Left ventricle myocardium inferior (tissue), 1 donor: Measurements from ENCODE around the gene CLDN18. TPM values are rescaled to one million over a fixed set of nuclear protein-coding genes. Genes with fewer than 3 reads are reported as not detected.

Experiments
- DNase-seq: peaks from one replicate; pipeline ENCODE4 v3.0.0-alpha.2; 2020
- H3K27ac ChIP-seq: fragments of 200-600 bp; replicated peaks from 2 replicates; pipeline ENCODE4 v1.8.0; 2021
- H3K27me3 ChIP-seq: fragments of 200-600 bp; 2 replicates; pipeline ENCODE4 v1.8.0; 2021; ENCODE audit warnings: low read depth
- H3K36me3 ChIP-seq: fragments of 200-600 bp; 2 replicates; pipeline ENCODE4 v1.8.0; 2021
- H3K4me1 ChIP-seq: fragments of 200-600 bp; 2 replicates; pipeline ENCODE4 v1.8.0; 2021
- H3K4me3 ChIP-seq: fragments of 200-600 bp; 2 replicates; pipeline ENCODE4 v1.8.0; 2021; ENCODE audit warnings: mild to moderate bottlenecking, moderate library complexity
- H3K9me3 ChIP-seq: fragments of 200-600 bp; replicated peaks from 2 replicates; pipeline ENCODE4 v1.8.0; 2021
- intact Hi-C: fragments of 100-400 bp; cut with micrococcal nuclease; formaldehyde crosslinking; loops from one replicate; pipeline ENCODE4 v1.11.0; 2022
- total RNA-seq: library from RNA; stranded (reverse); fragmentation: NEBNext Ultra II Directional; extraction: Animal tissue kit (Norgen Biotek cat#: 25700); gene quantifications from one replicate; pipeline ENCODE4 v1.2.1, GENCODE V29; 2021
- TF ChIP-seq, protein P1 (sequence below): fragments of 200-600 bp; IDR thresholded peaks from 2 replicates; pipeline ENCODE4 v1.8.0; 2021; ENCODE audit warnings: antibody characterized with exemption, mild to moderate bottlenecking, borderline replicate concordance
- donor health status: DM: no; HTN: yes; CAD: no; lungs with severe emphysema.

The CLDN18 gene
- total RNA-seq, 1 donor from 2014 or later = not detected

DNA sequence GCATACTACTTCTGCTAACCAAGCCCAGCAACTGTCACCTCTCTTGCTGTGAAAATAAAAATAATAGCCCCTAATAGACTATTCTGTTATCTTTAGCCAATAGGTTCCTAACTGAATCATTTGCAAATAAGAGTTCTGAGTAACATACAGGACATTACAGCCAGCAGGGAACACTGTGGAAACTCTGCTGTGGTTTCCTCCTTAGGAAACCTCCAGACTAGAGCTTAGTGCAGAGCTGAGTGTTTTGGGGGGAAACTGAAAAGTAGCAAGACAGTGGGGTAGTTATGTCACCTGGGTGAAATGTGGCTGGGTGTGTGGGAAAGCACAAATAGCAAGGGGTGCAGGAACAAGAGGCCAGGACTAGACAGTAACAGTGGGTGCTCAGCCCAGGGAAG lies 73.0 kb downstream of the CLDN18 start:
- intact Hi-C loops = no loop called here
- Histone ChIP-seq H3K36me3 (peaks cover 61% of the 10 kb centered on the region), H3K27ac (no peak overlapping the region), H3K27me3 (no peaks in the 10 kb centered on the region), H3K4me3 (no peak overlapping the region), H3K4me1 (peaks cover 6% of the 10 kb centered on the region), H3K9me3 (no peaks in the 10 kb centered on the region)
- TF ChIP-seq, protein P1, sequence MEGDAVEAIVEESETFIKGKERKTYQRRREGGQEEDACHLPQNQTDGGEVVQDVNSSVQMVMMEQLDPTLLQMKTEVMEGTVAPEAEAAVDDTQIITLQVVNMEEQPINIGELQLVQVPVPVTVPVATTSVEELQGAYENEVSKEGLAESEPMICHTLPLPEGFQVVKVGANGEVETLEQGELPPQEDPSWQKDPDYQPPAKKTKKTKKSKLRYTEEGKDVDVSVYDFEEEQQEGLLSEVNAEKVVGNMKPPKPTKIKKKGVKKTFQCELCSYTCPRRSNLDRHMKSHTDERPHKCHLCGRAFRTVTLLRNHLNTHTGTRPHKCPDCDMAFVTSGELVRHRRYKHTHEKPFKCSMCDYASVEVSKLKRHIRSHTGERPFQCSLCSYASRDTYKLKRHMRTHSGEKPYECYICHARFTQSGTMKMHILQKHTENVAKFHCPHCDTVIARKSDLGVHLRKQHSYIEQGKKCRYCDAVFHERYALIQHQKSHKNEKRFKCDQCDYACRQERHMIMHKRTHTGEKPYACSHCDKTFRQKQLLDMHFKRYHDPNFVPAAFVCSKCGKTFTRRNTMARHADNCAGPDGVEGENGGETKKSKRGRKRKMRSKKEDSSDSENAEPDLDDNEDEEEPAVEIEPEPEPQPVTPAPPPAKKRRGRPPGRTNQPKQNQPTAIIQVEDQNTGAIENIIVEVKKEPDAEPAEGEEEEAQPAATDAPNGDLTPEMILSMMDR = no peak
- no peak for DNase-seq

Other genes with a start within 250 kb of the CLDN18 start
- gene SOX14, start 245.8 kb upstream of the CLDN18 start, total RNA-seq = not detected
- 4.7 TPM for gene DZIP1L, start 105.4 kb downstream of the CLDN18 start, total RNA-seq
- gene A4GNT, start 122.2 kb downstream of the CLDN18 start, total RNA-seq = not detected
- gene DBR1, start 164.8 kb downstream of the CLDN18 start, total RNA-seq = 7.9 TPM
- 31.2 TPM for gene ARMC8, start 177.1 kb downstream of the CLDN18 start, total RNA-seq